Thyroid gland (tissue), 4 donors: ENCODE data around the gene SPDEF. TPM values are rescaled to one million over a fixed set of nuclear protein-coding genes. Genes with fewer than 3 reads are reported as not detected.
A peak's percentile ranks its signal among the peaks of the same experiment; 100 is the strongest.

Source experiments
- DNase-seq, 2 donors: peaks; one replicate each; pipeline ENCODE4 v3.0.0-alpha.2; 2019
- H3K27ac ChIP-seq, 3 donors: fragments of 200-600 bp; sonication (generic); 1 replicate in 2 of 3; 2 replicates in 1 of 3; pipeline ENCODE4 v1.5.1; 2016 to 2019; ENCODE audit warnings: mild to moderate bottlenecking in 1 of 3, moderate library complexity in 1 of 3
- H3K27me3 ChIP-seq: fragments of 200-600 bp; sonication (generic); one replicate; pipeline ENCODE4 v1.5.1; 2019
- H3K36me3 ChIP-seq, 2 donors: fragments of 200-600 bp; sonication (generic); one replicate each; pipeline ENCODE4 v1.5.1; 2016 to 2019
- H3K4me1 ChIP-seq, 2 donors: fragments of 200-600 bp; sonication (generic); one replicate each; pipeline ENCODE4 v1.5.1; 2017 to 2019
- H3K4me3 ChIP-seq, 3 donors: fragments of 200-600 bp; sonication (generic); replicated peaks in 1 of 3; 1 replicate in 2 of 3; 2 replicates in 1 of 3; pipeline ENCODE4 v1.5.1; 2016; ENCODE audit warnings: mild to moderate bottlenecking in 1 of 3
- H3K9me3 ChIP-seq: fragments of 200-600 bp; sonication (generic); one replicate; pipeline ENCODE4 v1.5.1; 2017
- CTCF ChIP-seq, 6 experiments: fragments of 200-600 bp in 3 of 6; fragments of 450-650 bp in 3 of 6; sonication (generic) in 3 of 6; IDR thresholded peaks; one replicate each; pipeline ENCODE4 v1.5.1; 2016 to 2019; ENCODE audit warnings: antibody characterized with exemption in 6 of 6, mild to moderate bottlenecking in 2 of 6, inconsistent platforms in 1 of 6, moderate library complexity in 1 of 6
- POLR2A ChIP-seq, 2 donors: fragments of 450-650 bp; IDR thresholded peaks; one replicate each; pipeline ENCODE4 v1.6.1; 2017; ENCODE audit warnings: antibody characterized with exemption in 2 of 2, mild to moderate bottlenecking in 2 of 2, moderate library complexity in 1 of 2
- WGBS, 2 donors: methylation state at CpG; one replicate each; pipeline ENCODE4 v1.1.5; 2017; 5-methylcytosine and 5-hydroxymethylcytosine counted together
- intact Hi-C: fragments of 100-400 bp; cut with DNase I; formaldehyde crosslinking; loops from one replicate; pipeline ENCODE4 v1.15.1; 2023
- total RNA-seq, 4 donors: library from RNA; depleted of rRNA; stranded (reverse); fragments of >200 nt; gene quantifications; one replicate each; pipeline ENCODE4 v1.2.3, GENCODE V29; 2016

Gene SPDEF
- total RNA-seq, 4 donors from 2014 or later: not detected

- H3K4me3 ChIP-seq: no peak overlapping the region
- H3K27ac ChIP-seq: peak overlapping the region in 1 of 3 donors; percentile 49
- TF ChIP-seq POLR2A (IDR thresholded peaks at IDR 0.05) (no peak), CTCF (IDR thresholded peaks at IDR 0.05) (no peak)
- H3K36me3 ChIP-seq: no peaks in the 10 kb centered on the region
- no peak for DNase-seq
- intact Hi-C loops: no loop called here
- H3K27me3 ChIP-seq: no peaks in the 10 kb centered on the region
- peaks cover 9 to 34% of the 10 kb centered on the region in 2 donors for H3K4me1 ChIP-seq
- H3K9me3 ChIP-seq: no peaks in the 10 kb centered on the region
- WGBS, 2 donors: 87 to 92% methylated on average over 8 to 10 of the region's 11 CpGs
These were observed 8.2 kb downstream of the SPDEF start for GRCh38 chr6:34547701-34548644.

DNA sequence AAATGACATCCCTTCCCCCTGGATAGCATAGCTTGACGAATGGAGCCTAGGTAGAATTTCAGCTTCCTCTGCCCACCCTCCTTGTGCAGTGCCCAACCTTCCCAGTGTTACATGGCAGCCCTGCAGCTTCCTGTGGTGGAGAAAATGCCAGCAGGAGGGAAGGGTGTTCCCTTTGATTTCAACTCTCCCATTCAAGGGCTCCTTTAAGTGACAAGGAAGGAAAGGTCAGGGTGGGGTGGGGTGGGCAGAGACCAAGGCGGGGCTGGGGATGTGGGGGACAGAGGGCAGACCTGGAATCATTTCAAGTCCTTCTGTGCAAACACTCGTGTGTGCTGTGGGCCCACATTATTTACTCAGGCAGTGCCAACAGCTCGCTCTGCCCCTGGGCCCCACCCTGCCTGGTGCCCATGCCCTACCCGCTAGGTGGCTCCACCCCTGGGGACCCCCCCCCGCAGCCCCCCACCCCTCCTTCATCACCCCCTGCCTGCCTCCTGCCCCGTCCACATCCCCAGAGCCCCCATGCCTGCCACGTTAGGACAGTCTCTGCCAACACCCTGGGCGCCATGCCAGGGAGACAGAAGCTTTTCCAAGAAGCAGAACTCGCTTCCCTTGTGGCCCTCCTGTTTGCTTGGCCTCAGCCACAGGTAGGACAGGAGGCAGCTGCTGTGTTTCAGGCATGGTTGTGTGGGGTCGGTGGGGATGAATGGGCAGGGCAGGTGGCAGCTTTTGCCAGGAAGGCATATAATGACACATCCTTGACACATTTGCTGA is 9.4 kb downstream of the SPDEF start:
- no peaks in the 10 kb centered on the region for H3K27me3 ChIP-seq
- peak overlapping the region; percentile 1 to 49 (median 23) for H3K27ac ChIP-seq
- H3K4me1 ChIP-seq: peaks cover 9 to 30% of the 10 kb centered on the region in 2 donors
- 13 to 14% methylated on average over 8 to 10 of the region's 11 CpGs for WGBS, 2 donors
- no peak overlapping the region for H3K4me3 ChIP-seq
- TF ChIP-seq CTCF (IDR thresholded peaks at IDR 0.05): no peak
- no peak for TF ChIP-seq POLR2A (IDR thresholded peaks at IDR 0.05)
- intact Hi-C loops: no loop called here
- peak; percentile 92 to 93 for DNase-seq
- H3K36me3 ChIP-seq: no peaks in the 10 kb centered on the region
- H3K9me3 ChIP-seq: no peaks in the 10 kb centered on the region

DNA sequence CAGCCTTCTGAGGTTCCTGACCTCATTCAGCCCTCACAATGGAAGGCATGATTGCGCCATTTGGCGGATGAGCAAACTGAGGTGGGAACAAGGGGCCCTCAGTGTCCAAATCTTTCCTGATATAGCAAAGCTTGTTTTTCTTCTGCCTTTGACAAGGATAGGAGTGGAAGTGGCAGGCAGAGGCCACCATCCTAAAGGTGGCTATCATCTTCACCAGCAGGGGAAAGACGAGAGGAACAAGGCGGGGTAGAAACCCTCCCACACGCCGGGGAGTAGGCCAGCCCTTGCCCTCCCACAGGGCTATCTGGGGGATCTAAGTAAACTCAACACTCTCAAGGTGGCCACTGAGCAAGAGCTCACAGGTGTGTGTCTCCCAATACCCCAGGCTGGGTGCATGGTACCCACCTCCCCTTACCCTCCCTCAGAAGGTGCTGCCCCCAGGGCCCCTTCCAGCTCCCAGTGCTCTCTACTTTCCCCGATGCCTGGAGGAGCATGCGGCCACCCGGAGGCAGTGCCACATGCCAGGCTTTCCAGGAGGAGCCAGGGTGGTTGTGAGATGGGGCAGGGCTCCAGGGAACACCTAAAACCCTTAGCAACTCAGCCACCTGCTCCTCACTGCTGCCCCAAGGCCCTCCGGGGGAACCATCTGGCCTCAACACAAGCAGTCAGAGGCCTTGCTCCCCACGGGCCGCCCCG is 11.2 kb downstream of the SPDEF start:
- H3K4me1 ChIP-seq: peaks cover 9 to 30% of the 10 kb centered on the region in 2 donors
- H3K36me3 ChIP-seq: no peaks in the 10 kb centered on the region
- intact Hi-C loops: no loop called here
- H3K27ac ChIP-seq: no peak overlapping the region
- no peaks in the 10 kb centered on the region for H3K27me3 ChIP-seq
- no peaks in the 10 kb centered on the region for H3K9me3 ChIP-seq
- H3K4me3 ChIP-seq: no peak overlapping the region
- TF ChIP-seq POLR2A (IDR thresholded peaks at IDR 0.05) (no peak), CTCF (IDR thresholded peaks at IDR 0.05) (no peak)
- 87 to 88% methylated on average over 9 to 12 of the region's 13 CpGs for WGBS, 2 donors
- no peak for DNase-seq

DNA sequence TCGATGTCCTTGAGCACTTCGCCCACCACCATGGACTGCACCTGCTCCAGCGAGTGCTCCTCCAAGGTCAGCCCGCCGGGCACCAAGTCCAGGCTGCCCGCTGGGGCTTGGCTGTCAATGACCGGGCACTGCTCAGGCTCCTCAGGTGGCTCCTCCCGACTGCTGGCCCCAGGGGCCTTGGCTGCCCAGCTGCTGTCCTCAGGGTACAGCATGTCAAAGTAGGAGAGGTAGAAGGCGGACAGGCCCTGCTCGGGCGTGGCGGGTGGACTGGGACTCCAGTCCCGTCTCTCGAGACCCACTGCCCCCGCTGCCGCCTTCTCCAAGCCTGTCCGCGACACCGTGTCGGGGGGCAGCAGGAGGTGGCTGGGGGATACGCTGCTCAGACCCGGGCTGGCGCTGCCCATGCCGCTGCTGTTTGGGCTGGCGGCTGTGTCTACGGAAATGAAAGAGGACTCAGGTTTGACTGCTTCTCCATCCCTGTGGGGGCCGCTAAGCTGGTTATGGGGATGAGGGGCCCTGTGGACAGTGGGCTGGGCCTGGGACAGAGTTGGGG is 12.0 kb downstream of the SPDEF start:
- intact Hi-C loops: no loop called here
- 95 to 96% methylated on average over 16 to 27 of the region's 27 CpGs for WGBS, 2 donors
- H3K27me3 ChIP-seq: no peaks in the 10 kb centered on the region
- peaks cover 9 to 30% of the 10 kb centered on the region in 2 donors for H3K4me1 ChIP-seq
- no peaks in the 10 kb centered on the region for H3K9me3 ChIP-seq
- H3K36me3 ChIP-seq: no peaks in the 10 kb centered on the region
- no peak overlapping the region for H3K4me3 ChIP-seq
- H3K27ac ChIP-seq: no peak overlapping the region
- DNase-seq: no peak
- TF ChIP-seq CTCF (IDR thresholded peaks at IDR 0.05) (no peak), POLR2A (IDR thresholded peaks at IDR 0.05) (no peak)
